Skin of body (tissue), 2 donors: ENCODE measurements around the gene SMPDL3A. TPM values are rescaled to one million over a fixed set of nuclear protein-coding genes. Genes with fewer than 3 reads are reported as not detected.
"Not testable (repeated sequence)": the region's sequence is repeated elsewhere in the genome, so short reads cannot be mapped to it uniquely, and the experiment has no call there.

Source experiments
- DNase-seq: peaks from one replicate; lab custom pipeline; 2025; lab: John Stamatoyannopoulos, UW
- total RNA-seq: library from RNA; depleted of rRNA; stranded (reverse); fragments of >200 nt; gene quantifications from one replicate; pipeline ENCODE4 v1.2.3, GENCODE V29; 2014

Gene SMPDL3A
- 20.7 TPM for total RNA-seq

GRCh38 chr6:122789182-122790027 is at the start of gene SMPDL3A:
Gene SMPDL3A (plus strand): TSS chr6:122789258. CDS start chr6:122789347, 89 bp downstream.
- DNase-seq, result no peak

GRCh38 chr6:122740091-122740490 is 49.0 kb upstream of the SMPDL3A start:
- DNase-seq, result no peak

GRCh38 chr6:122740936-122741335 is 48.1 kb upstream of the SMPDL3A start:
- no peak for DNase-seq

- DNase-seq, result not testable (repeated sequence)
Observed at GRCh38 chr6:122744247-122744646, 44.8 kb upstream of the SMPDL3A start.

GRCh38 chr6:122744856-122745255 is 44.2 kb upstream of the SMPDL3A start:
- not testable (repeated sequence) for DNase-seq

GRCh38 chr6:122746688-122747087 is 42.4 kb upstream of the SMPDL3A start:
- no peak for DNase-seq

GRCh38 chr6:122747573-122747972 is 41.5 kb upstream of the SMPDL3A start:
- DNase-seq, result no peak

- not testable (repeated sequence) for DNase-seq
Observed at GRCh38 chr6:122748945-122749344, 40.1 kb upstream of the SMPDL3A start.

GRCh38 chr6:122749451-122750050 is 39.5 kb upstream of the SMPDL3A start:
- DNase-seq, result no peak

- DNase-seq, result no peak
Observed at GRCh38 chr6:122751326-122751725, 37.7 kb upstream of the SMPDL3A start.

GRCh38 chr6:122752459-122752858 is 36.6 kb upstream of the SMPDL3A start:
- no peak for DNase-seq

- no peak for DNase-seq
Observed at GRCh38 chr6:122753000-122753687, 35.9 kb upstream of the SMPDL3A start.

- DNase-seq, result no peak
Observed at GRCh38 chr6:122753688-122754056, 35.4 kb upstream of the SMPDL3A start.

GRCh38 chr6:122754191-122754731 is 34.8 kb upstream of the SMPDL3A start:
- no peak for DNase-seq

- DNase-seq, result no peak
Observed at GRCh38 chr6:122755901-122756300, 33.2 kb upstream of the SMPDL3A start.

- no peak for DNase-seq
Observed at GRCh38 chr6:122758927-122759334, 30.1 kb upstream of the SMPDL3A start.

GRCh38 chr6:122760330-122760729 is 28.7 kb upstream of the SMPDL3A start:
- DNase-seq, result no peak

- no peak for DNase-seq
Observed at GRCh38 chr6:122766256-122766655, 22.8 kb upstream of the SMPDL3A start.

GRCh38 chr6:122770835-122771601 is 18.0 kb upstream of the SMPDL3A start:
- DNase-seq, result no peak

GRCh38 chr6:122772724-122773415 is 16.2 kb upstream of the SMPDL3A start:
- DNase-seq, result peak; percentile 21

GRCh38 chr6:122775975-122776374 is 13.1 kb upstream of the SMPDL3A start:
- no peak for DNase-seq
